ENCODE data around the gene STING1.
A peak's percentile ranks its signal among the peaks of the same experiment; 100 is the strongest.
"Not testable (repeated sequence)": the region's sequence is repeated elsewhere in the genome, so short reads cannot be mapped to it uniquely, and the experiment has no call there.

STING1 gene

GRCh38 chr5:139512786-139513390 lies 30.3 kb upstream of the STING1 start:
- TF ChIP-seq CTCF (conservative IDR thresholded peaks at IDR 0.05; ENCODE audit: low read depth, low read length), result peak; percentile 20
- DNase-seq (ENCODE audit: low read depth), result peak; percentile 24
- H3K4me3 ChIP-seq (ENCODE audit: low read depth, low read length), result no peak overlapping the region

- DNase-seq (ENCODE audit: low read depth); H3K4me3 ChIP-seq (ENCODE audit: low read depth, low read length): not testable (repeated sequence)
Observed at GRCh38 chr5:139504722-139505121, 22.2 kb upstream of the STING1 start.

GRCh38 chr5:139503879-139504278 lies 21.3 kb upstream of the STING1 start:
- not testable (repeated sequence) for H3K4me3 ChIP-seq (ENCODE audit: low read depth, low read length); DNase-seq (ENCODE audit: low read depth)

- not testable (repeated sequence) for H3K4me3 ChIP-seq (ENCODE audit: low read depth, low read length); DNase-seq (ENCODE audit: low read depth)
Observed at GRCh38 chr5:139503036-139503817, 20.7 kb upstream of the STING1 start.

GRCh38 chr5:139501381-139501780 lies 18.8 kb upstream of the STING1 start:
- H3K4me3 ChIP-seq (ENCODE audit: low read depth, low read length), result no peak overlapping the region
- TF ChIP-seq CTCF (conservative IDR thresholded peaks at IDR 0.05; ENCODE audit: low read depth, low read length), result no peak
- no peak for DNase-seq (ENCODE audit: low read depth)

- DNase-seq (ENCODE audit: low read depth), result peak; percentile 37
- no peak for TF ChIP-seq CTCF (conservative IDR thresholded peaks at IDR 0.05; ENCODE audit: low read depth, low read length)
Observed at GRCh38 chr5:139495638-139496435, 13.3 kb upstream of the STING1 start.

GRCh38 chr5:139494832-139495231 lies 12.3 kb upstream of the STING1 start:
- TF ChIP-seq CTCF (conservative IDR thresholded peaks at IDR 0.05; ENCODE audit: low read depth, low read length), result no peak
- no peak overlapping the region for H3K4me3 ChIP-seq (ENCODE audit: low read depth, low read length)
- DNase-seq (ENCODE audit: low read depth), result peak; percentile 62

More at GRCh38 chr5:139495638-139496435, 13.3 kb upstream of the STING1 start:
- H3K4me3 ChIP-seq (ENCODE audit: low read depth, low read length), result no peak overlapping the region

- TF ChIP-seq CTCF (conservative IDR thresholded peaks at IDR 0.05; ENCODE audit: low read depth, low read length), result no peak
- DNase-seq (ENCODE audit: low read depth), result peak; percentile 17
- no peak overlapping the region for H3K4me3 ChIP-seq (ENCODE audit: low read depth, low read length)
Observed at GRCh38 chr5:139494256-139494655, 11.7 kb upstream of the STING1 start.

Measured in choroid plexus epithelial cell (primary cell).